ENCODE results near the gene CDC34. TPM values are rescaled to one million over a fixed set of nuclear protein-coding genes. Genes with fewer than 3 reads are reported as not detected.

The CDC34 gene
- total RNA-seq, 1 experiment from 2014 or later = 60.6 TPM

- DNase-seq (ENCODE audit: extremely low read depth, low read depth) = no peak
Measured at GRCh38 chr19:571566-571974, 40.0 kb downstream of the CDC34 start.

- peak; percentile 92 for DNase-seq (ENCODE audit: extremely low read depth, low read depth)
Measured at GRCh38 chr19:572140-572742, 40.7 kb downstream of the CDC34 start, which contains the start of gene BSG. TSS of gene BSG (plus strand) at chr19:572596. CDS start at chr19:572635, 39 bp downstream.

- DNase-seq (ENCODE audit: extremely low read depth, low read depth) = no peak
Measured at GRCh38 chr19:572743-573518, 41.4 kb downstream of the CDC34 start.

GRCh38 chr19:573519-573825 lies 41.9 kb downstream of the CDC34 start:
- no peak for DNase-seq (ENCODE audit: extremely low read depth, low read depth)

- DNase-seq (ENCODE audit: extremely low read depth, low read depth) = no peak
Measured at GRCh38 chr19:574658-575526, 43.3 kb downstream of the CDC34 start.

GRCh38 chr19:575527-576506 lies 44.3 kb downstream of the CDC34 start:
- no peak for DNase-seq (ENCODE audit: extremely low read depth, low read depth)

- no peak for DNase-seq (ENCODE audit: extremely low read depth, low read depth)
Measured at GRCh38 chr19:576768-577438, 45.3 kb downstream of the CDC34 start.

- no peak for DNase-seq (ENCODE audit: extremely low read depth, low read depth)
Measured at GRCh38 chr19:577439-578392, 46.2 kb downstream of the CDC34 start.

- no peak for DNase-seq (ENCODE audit: extremely low read depth, low read depth)
Measured at GRCh38 chr19:579111-579841, 47.7 kb downstream of the CDC34 start.

- DNase-seq (ENCODE audit: extremely low read depth, low read depth) = no peak
Measured at GRCh38 chr19:579842-580155, 48.2 kb downstream of the CDC34 start.

GRCh38 chr19:580274-580835 lies 48.8 kb downstream of the CDC34 start:
- DNase-seq (ENCODE audit: extremely low read depth, low read depth) = no peak

GRCh38 chr19:581399-582111 lies 50.0 kb downstream of the CDC34 start:
- DNase-seq (ENCODE audit: extremely low read depth, low read depth) = no peak

- DNase-seq (ENCODE audit: extremely low read depth, low read depth) = no peak
Measured at GRCh38 chr19:582497-583197, 51.1 kb downstream of the CDC34 start.

GRCh38 chr19:583198-583967 lies 51.8 kb downstream of the CDC34 start:
- no peak for DNase-seq (ENCODE audit: extremely low read depth, low read depth)

GRCh38 chr19:583968-584239 lies 52.3 kb downstream of the CDC34 start:
- DNase-seq (ENCODE audit: extremely low read depth, low read depth) = no peak
